Hematopoietic multipotent progenitor cell treated with erythropoietin and hydrocortisone succinate and interleukin-3 and kit ligand, for 6 days (in vitro differentiated cells): ENCODE data around the gene DOCK4.
"Not testable (repeated sequence)": the region's sequence is repeated elsewhere in the genome, so short reads cannot be mapped to it uniquely, and the experiment has no call there.

Experiments used
- DNase-seq: peaks from one replicate; pipeline ENCODE4 v3.0.0-alpha.2; 2015

DOCK4 gene

GRCh38 chr7:112132051-112132694, 74.0 kb downstream of the DOCK4 start:
- no peak for DNase-seq

- no peak for DNase-seq
Observed at GRCh38 chr7:112130729-112131410, 75.3 kb downstream of the DOCK4 start.

GRCh38 chr7:112129655-112130323, 76.4 kb downstream of the DOCK4 start:
- no peak for DNase-seq

GRCh38 chr7:112128461-112129425, 77.5 kb downstream of the DOCK4 start:
- DNase-seq: not testable (repeated sequence)

- not testable (repeated sequence) for DNase-seq
Observed at GRCh38 chr7:112128041-112128440, 78.2 kb downstream of the DOCK4 start.

- no peak for DNase-seq
Observed at GRCh38 chr7:112125250-112125649, 80.9 kb downstream of the DOCK4 start.

- no peak for DNase-seq
Observed at GRCh38 chr7:112124061-112124766, 82.0 kb downstream of the DOCK4 start.

- no peak for DNase-seq
Observed at GRCh38 chr7:112122798-112123197, 83.4 kb downstream of the DOCK4 start.

- DNase-seq: no peak
Observed at GRCh38 chr7:112122144-112122543, 84.1 kb downstream of the DOCK4 start.

GRCh38 chr7:112121318-112121717, 84.9 kb downstream of the DOCK4 start:
- no peak for DNase-seq

GRCh38 chr7:112120696-112121217, 85.4 kb downstream of the DOCK4 start:
- no peak for DNase-seq

GRCh38 chr7:112118581-112119566, 87.3 kb downstream of the DOCK4 start:
- DNase-seq: no peak

- no peak for DNase-seq
Observed at GRCh38 chr7:112116894-112117293, 89.3 kb downstream of the DOCK4 start.

- no peak for DNase-seq
Observed at GRCh38 chr7:112116358-112116757, 89.8 kb downstream of the DOCK4 start.

- no peak for DNase-seq
Observed at GRCh38 chr7:112115880-112116279, 90.3 kb downstream of the DOCK4 start.

- DNase-seq: no peak
Observed at GRCh38 chr7:112113913-112114575, 92.2 kb downstream of the DOCK4 start.

GRCh38 chr7:112112822-112113255, 93.4 kb downstream of the DOCK4 start:
- DNase-seq: no peak

- DNase-seq: no peak
Observed at GRCh38 chr7:112110651-112111050, 95.5 kb downstream of the DOCK4 start.

GRCh38 chr7:112110175-112110574, 96.0 kb downstream of the DOCK4 start:
- no peak for DNase-seq

GRCh38 chr7:112108981-112109380, 97.2 kb downstream of the DOCK4 start:
- DNase-seq: no peak
